ENCODE data around the gene SKOR1. TPM values are rescaled to one million over a fixed set of nuclear protein-coding genes. Genes with fewer than 3 reads are reported as not detected.
A peak's percentile ranks its signal among the peaks of the same experiment; 100 is the strongest.

The SKOR1 gene
- total and polyA plus RNA-seq, 2 of the 13 experiments (the other 11 are each of a cell fraction or from before 2014, with no cell fraction given): 0.09 to 0.11 TPM

DNA sequence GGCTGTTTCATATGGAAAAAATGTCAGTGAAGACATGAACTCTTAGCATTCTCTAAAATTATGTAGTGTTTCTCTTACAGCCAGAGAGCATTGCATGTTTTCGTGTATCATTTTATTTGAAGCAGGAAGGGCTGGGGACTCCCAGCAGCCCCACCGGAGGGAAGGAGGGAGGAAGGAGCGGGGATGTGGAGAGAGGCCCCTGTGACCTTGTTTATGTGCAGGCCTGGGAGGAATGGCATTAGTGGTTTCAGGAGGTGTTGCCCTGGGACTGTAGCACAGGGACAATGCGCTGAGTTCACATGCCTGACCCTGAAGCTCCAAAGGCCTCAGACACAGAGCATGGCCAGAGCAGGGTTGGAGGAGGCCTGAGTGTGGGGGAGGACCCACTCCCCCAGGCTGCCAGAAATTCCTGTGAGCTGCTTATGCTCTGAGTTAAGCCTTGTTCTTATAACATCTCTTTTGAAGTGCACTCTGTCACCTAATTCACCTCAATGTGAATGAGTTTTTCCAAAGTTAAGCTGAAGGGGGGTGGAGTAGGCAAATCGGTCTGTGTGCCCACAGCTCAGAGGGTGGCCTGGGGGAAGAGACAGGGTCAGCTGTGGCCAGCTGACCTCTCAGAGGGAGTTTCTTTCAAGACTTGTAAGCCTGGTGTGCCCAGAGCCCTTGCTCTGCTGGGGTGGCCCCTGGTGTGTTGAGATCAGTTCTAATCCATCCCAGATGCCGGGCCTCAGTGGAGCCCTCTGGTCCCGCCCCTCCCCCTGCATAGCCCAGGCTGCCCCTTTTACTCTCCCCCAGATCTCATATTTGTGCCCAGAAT lies 18.5 kb downstream of the SKOR1 start (continued):
- TF ChIP-seq, protein P1, sequence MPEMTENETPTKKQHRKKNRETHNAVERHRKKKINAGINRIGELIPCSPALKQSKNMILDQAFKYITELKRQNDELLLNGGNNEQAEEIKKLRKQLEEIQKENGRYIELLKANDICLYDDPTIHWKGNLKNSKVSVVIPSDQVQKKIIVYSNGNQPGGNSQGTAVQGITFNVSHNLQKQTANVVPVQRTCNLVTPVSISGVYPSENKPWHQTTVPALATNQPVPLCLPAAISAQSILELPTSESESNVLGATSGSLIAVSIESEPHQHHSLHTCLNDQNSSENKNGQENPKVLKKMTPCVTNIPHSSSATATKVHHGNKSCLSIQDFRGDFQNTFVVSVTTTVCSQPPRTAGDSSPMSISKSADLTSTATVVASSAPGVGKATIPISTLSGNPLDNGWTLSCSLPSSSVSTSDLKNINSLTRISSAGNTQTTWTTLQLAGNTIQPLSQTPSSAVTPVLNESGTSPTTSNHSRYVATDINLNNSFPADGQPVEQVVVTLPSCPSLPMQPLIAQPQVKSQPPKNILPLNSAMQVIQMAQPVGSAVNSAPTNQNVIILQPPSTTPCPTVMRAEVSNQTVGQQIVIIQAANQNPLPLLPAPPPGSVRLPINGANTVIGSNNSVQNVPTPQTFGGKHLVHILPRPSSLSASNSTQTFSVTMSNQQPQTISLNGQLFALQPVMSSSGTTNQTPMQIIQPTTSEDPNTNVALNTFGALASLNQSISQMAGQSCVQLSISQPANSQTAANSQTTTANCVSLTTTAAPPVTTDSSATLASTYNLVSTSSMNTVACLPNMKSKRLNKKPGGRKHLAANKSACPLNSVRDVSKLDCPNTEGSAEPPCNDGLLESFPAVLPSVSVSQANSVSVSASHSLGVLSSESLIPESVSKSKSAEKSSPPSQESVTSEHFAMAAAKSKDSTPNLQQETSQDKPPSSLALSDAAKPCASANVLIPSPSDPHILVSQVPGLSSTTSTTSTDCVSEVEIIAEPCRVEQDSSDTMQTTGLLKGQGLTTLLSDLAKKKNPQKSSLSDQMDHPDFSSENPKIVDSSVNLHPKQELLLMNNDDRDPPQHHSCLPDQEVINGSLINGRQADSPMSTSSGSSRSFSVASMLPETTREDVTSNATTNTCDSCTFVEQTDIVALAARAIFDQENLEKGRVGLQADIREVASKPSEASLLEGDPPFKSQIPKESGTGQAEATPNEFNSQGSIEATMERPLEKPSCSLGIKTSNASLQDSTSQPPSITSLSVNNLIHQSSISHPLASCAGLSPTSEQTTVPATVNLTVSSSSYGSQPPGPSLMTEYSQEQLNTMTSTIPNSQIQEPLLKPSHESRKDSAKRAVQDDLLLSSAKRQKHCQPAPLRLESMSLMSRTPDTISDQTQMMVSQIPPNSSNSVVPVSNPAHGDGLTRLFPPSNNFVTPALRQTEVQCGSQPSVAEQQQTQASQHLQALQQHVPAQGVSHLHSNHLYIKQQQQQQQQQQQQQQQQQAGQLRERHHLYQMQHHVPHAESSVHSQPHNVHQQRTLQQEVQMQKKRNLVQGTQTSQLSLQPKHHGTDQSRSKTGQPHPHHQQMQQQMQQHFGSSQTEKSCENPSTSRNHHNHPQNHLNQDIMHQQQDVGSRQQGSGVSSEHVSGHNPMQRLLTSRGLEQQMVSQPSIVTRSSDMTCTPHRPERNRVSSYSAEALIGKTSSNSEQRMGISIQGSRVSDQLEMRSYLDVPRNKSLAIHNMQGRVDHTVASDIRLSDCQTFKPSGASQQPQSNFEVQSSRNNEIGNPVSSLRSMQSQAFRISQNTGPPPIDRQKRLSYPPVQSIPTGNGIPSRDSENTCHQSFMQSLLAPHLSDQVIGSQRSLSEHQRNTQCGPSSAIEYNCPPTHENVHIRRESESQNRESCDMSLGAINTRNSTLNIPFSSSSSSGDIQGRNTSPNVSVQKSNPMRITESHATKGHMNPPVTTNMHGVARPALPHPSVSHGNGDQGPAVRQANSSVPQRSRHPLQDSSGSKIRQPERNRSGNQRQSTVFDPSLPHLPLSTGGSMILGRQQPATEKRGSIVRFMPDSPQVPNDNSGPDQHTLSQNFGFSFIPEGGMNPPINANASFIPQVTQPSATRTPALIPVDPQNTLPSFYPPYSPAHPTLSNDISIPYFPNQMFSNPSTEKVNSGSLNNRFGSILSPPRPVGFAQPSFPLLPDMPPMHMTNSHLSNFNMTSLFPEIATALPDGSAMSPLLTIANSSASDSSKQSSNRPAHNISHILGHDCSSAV (CRISPR knock-in tag; IDR thresholded peaks at IDR 0.05; ENCODE audit: borderline replicate concordance): no peak
- TF ChIP-seq, protein P2, sequence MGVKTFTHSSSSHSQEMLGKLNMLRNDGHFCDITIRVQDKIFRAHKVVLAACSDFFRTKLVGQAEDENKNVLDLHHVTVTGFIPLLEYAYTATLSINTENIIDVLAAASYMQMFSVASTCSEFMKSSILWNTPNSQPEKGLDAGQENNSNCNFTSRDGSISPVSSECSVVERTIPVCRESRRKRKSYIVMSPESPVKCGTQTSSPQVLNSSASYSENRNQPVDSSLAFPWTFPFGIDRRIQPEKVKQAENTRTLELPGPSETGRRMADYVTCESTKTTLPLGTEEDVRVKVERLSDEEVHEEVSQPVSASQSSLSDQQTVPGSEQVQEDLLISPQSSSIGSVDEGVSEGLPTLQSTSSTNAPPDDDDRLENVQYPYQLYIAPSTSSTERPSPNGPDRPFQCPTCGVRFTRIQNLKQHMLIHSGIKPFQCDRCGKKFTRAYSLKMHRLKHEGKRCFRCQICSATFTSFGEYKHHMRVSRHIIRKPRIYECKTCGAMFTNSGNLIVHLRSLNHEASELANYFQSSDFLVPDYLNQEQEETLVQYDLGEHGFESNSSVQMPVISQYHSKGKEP (CRISPR knock-in tag; IDR thresholded peaks at IDR 0.05): no peak
- TF ChIP-seq, protein P3, sequence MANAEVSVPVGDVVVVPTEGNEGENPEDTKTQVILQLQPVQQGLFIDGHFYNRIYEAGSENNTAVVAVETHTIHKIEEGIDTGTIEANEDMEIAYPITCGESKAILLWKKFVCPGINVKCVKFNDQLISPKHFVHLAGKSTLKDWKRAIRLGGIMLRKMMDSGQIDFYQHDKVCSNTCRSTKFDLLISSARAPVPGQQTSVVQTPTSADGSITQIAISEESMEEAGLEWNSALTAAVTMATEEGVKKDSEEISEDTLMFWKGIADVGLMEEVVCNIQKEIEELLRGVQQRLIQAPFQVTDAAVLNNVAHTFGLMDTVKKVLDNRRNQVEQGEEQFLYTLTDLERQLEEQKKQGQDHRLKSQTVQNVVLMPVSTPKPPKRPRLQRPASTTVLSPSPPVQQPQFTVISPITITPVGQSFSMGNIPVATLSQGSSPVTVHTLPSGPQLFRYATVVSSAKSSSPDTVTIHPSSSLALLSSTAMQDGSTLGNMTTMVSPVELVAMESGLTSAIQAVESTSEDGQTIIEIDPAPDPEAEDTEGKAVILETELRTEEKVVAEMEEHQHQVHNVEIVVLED (CRISPR knock-in tag; IDR thresholded peaks at IDR 0.05; ENCODE audit: borderline replicate concordance): peak; percentile 56; the same call in 1 of the 2 replicates
- TF ChIP-seq ZNF552 (CRISPR knock-in tag; IDR thresholded peaks at IDR 0.05; ENCODE audit: borderline replicate concordance): 0 out of 2 replicates have a peak, but pooled peaks have one; percentile 29
- TF ChIP-seq ZNF598 (CRISPR knock-in tag; IDR thresholded peaks at IDR 0.05; ENCODE audit: borderline replicate concordance): 0 out of 2 replicates have a peak, but pooled peaks have one; percentile 18
- no peak for TF ChIP-seq U2AF2 (IDR thresholded peaks at IDR 0.05; ENCODE audit: low read depth, low read length)
- TF ChIP-seq, protein P4, sequence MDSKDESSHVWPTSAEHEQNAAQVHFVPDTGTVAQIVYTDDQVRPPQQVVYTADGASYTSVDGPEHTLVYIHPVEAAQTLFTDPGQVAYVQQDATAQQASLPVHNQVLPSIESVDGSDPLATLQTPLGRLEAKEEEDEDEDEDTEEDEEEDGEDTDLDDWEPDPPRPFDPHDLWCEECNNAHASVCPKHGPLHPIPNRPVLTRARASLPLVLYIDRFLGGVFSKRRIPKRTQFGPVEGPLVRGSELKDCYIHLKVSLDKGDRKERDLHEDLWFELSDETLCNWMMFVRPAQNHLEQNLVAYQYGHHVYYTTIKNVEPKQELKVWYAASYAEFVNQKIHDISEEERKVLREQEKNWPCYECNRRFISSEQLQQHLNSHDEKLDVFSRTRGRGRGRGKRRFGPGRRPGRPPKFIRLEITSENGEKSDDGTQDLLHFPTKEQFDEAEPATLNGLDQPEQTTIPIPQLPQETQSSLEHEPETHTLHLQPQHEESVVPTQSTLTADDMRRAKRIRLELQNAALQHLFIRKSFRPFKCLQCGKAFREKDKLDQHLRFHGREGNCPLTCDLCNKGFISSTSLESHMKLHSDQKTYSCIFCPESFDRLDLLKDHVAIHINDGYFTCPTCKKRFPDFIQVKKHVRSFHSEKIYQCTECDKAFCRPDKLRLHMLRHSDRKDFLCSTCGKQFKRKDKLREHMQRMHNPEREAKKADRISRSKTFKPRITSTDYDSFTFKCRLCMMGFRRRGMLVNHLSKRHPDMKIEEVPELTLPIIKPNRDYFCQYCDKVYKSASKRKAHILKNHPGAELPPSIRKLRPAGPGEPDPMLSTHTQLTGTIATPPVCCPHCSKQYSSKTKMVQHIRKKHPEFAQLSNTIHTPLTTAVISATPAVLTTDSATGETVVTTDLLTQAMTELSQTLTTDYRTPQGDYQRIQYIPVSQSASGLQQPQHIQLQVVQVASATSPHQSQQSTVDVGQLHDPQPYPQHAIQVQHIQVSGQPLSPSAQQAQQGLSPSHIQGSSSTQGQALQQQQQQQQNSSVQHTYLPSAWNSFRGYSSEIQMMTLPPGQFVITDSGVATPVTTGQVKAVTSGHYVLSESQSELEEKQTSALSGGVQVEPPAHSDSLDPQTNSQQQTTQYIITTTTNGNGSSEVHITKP (CRISPR knock-in tag; IDR thresholded peaks at IDR 0.05; ENCODE audit: low read depth): peak; percentile 58
- peak; percentile 73; the same call in 1 of the 2 replicates for TF ChIP-seq TARDBP (CRISPR knock-in tag; IDR thresholded peaks at IDR 0.05)
- TF ChIP-seq GPN1 (CRISPR knock-in tag; IDR thresholded peaks at IDR 0.05; ENCODE audit: borderline replicate concordance): no peak
- peak; percentile 45; the same call in 1 of the 2 replicates for TF ChIP-seq ZBTB7A (CRISPR knock-in tag; IDR thresholded peaks at IDR 0.05)
- TF ChIP-seq NFRKB (IDR thresholded peaks at IDR 0.05): no peak
- no peak for TF ChIP-seq HHEX (CRISPR knock-in tag; IDR thresholded peaks at IDR 0.05)

Data from HepG2 (cell line).